Panc1 (cell line): ENCODE results near the gene JADE2.

Source experiments
- REST ChIP-seq, 2 experiments: IDR thresholded peaks; 2 replicates each; pipeline ENCODE4 v1.6.1; 2011 to 2012; ENCODE audit warnings: low read depth in 2 of 2, control low read depth in 1 of 2, low read length in 1 of 2, mild to moderate bottlenecking in 1 of 2, moderate library complexity in 1 of 2; ENCODE audit not compliant: insufficient read depth in 1 of 2
- SIN3A ChIP-seq: IDR thresholded peaks from 2 replicates; pipeline ENCODE4 v1.6.1; 2012; ENCODE audit warnings: low read depth, mild to moderate bottlenecking, low read length, moderate library complexity, borderline replicate concordance; ENCODE audit not compliant: insufficient read depth
- TF ChIP-seq, protein P1 (sequence below): fragments of 450-650 bp; IDR thresholded peaks from 2 replicates; pipeline ENCODE4 v1.5.1; 2017; ENCODE audit warnings: mild to moderate bottlenecking

- TF ChIP-seq, protein P1, sequence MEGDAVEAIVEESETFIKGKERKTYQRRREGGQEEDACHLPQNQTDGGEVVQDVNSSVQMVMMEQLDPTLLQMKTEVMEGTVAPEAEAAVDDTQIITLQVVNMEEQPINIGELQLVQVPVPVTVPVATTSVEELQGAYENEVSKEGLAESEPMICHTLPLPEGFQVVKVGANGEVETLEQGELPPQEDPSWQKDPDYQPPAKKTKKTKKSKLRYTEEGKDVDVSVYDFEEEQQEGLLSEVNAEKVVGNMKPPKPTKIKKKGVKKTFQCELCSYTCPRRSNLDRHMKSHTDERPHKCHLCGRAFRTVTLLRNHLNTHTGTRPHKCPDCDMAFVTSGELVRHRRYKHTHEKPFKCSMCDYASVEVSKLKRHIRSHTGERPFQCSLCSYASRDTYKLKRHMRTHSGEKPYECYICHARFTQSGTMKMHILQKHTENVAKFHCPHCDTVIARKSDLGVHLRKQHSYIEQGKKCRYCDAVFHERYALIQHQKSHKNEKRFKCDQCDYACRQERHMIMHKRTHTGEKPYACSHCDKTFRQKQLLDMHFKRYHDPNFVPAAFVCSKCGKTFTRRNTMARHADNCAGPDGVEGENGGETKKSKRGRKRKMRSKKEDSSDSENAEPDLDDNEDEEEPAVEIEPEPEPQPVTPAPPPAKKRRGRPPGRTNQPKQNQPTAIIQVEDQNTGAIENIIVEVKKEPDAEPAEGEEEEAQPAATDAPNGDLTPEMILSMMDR, result no peak
- TF ChIP-seq SIN3A (no peak), REST (IDR thresholded peaks at IDR 0.05; ENCODE audit: insufficient read depth in 1 of 2, low read depth in 2 of 2, low read length in 1 of 2) (no peak)
Observed at GRCh38 chr5:134508521-134509195, 16.8 kb upstream of the JADE2 start.
